ENCODE results near the gene C17orf67. TPM values are rescaled to one million over a fixed set of nuclear protein-coding genes. Genes with fewer than 3 reads are reported as not detected.

The C17orf67 gene
- total RNA-seq, 6 experiments from 2014 or later = 0.31 to 1.1 (median 0.78) TPM

DNA sequence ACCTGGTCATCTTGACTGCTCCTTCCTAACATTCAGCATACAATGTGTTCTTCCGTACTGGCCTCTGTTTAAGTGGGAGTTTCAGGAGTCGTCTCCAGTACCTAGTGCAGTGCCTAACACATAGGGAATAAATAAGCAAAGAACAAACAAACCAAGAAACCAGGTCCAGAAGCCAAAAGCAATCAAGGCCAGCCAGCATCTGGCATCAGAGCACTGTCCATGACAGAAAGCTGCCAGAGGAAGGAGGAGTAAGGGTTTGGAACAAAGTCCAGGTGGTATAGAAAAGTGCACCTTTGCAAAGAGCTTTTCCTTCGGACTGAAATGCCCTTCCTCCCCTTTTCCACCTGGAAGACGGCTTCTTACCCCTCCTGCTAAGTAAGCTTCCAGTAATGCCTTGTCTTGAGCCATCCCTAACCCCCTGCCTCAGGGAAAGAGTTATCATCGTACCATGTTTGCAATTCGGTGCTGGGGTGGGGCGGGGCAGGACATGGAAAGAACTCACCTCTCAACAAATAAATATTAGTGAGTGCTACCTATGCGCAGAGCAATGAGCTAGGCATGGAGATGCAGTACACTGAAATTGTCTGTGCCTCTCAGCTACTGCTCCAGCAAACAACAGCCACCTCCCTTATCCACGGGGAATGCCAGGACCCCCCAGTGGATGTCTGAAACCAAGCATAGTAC, 47.6 kb downstream of the C17orf67 start:
- DNase-seq (no peak), ATAC-seq (no peak)
- H3K4me3 ChIP-seq = no peak overlapping the region
- H3K4me1 ChIP-seq = no peaks in the 10 kb centered on the region
- 78% methylated on average over 8 of the region's 9 CpGs for WGBS (ENCODE audit: insufficient coverage, low coverage, low lambda C conversion rate, missing lambda C conversion rate)
- no peaks in the 10 kb centered on the region for H3K36me3 ChIP-seq
- no peak for TF ChIP-seq POLR2A (IDR thresholded peaks at IDR 0.05)
- TF ChIP-seq, protein P1, sequence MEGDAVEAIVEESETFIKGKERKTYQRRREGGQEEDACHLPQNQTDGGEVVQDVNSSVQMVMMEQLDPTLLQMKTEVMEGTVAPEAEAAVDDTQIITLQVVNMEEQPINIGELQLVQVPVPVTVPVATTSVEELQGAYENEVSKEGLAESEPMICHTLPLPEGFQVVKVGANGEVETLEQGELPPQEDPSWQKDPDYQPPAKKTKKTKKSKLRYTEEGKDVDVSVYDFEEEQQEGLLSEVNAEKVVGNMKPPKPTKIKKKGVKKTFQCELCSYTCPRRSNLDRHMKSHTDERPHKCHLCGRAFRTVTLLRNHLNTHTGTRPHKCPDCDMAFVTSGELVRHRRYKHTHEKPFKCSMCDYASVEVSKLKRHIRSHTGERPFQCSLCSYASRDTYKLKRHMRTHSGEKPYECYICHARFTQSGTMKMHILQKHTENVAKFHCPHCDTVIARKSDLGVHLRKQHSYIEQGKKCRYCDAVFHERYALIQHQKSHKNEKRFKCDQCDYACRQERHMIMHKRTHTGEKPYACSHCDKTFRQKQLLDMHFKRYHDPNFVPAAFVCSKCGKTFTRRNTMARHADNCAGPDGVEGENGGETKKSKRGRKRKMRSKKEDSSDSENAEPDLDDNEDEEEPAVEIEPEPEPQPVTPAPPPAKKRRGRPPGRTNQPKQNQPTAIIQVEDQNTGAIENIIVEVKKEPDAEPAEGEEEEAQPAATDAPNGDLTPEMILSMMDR (IDR thresholded peaks at IDR 0.05) = no peak
- no peaks in the 10 kb centered on the region for H3K9me3 ChIP-seq
- H3K27ac ChIP-seq = no peak overlapping the region
- H3K27me3 ChIP-seq = no peaks in the 10 kb centered on the region
- intact Hi-C loops (cut with DNase I) = no loop called here

DNA sequence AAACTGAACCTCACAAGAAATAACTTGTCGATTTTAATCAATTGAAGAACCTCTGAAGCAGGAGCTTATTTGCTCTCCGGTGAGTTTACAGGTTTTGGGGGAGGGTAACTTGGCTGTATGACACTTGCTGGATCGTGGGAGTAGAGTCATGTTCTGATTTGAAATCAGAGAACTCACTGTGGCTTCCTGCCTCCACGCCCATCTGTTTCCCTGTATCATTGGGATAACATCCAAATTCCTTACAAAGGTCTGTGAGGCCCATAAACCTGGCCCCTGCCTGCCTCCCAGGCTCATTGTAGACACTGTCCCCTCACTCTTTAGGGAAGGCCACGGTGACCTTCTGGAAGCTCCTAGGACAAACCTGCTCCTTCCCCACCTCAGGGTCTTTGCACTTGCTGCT, 48.3 kb downstream of the C17orf67 start:
- H3K36me3 ChIP-seq = no peaks in the 10 kb centered on the region
- H3K4me3 ChIP-seq = no peak overlapping the region
- H3K27me3 ChIP-seq = no peaks in the 10 kb centered on the region
- TF ChIP-seq, protein P1 (IDR thresholded peaks at IDR 0.05) = no peak
- no peak for TF ChIP-seq POLR2A (IDR thresholded peaks at IDR 0.05)
- intact Hi-C loops (cut with DNase I) = no loop called here
- no peak overlapping the region for H3K27ac ChIP-seq
- 82% methylated on average over 4 of the region's 5 CpGs for WGBS (ENCODE audit: insufficient coverage, low coverage, low lambda C conversion rate, missing lambda C conversion rate)
- DNase-seq (no peak), ATAC-seq (no peak)
- no peaks in the 10 kb centered on the region for H3K9me3 ChIP-seq
- no peaks in the 10 kb centered on the region for H3K4me1 ChIP-seq

DNA sequence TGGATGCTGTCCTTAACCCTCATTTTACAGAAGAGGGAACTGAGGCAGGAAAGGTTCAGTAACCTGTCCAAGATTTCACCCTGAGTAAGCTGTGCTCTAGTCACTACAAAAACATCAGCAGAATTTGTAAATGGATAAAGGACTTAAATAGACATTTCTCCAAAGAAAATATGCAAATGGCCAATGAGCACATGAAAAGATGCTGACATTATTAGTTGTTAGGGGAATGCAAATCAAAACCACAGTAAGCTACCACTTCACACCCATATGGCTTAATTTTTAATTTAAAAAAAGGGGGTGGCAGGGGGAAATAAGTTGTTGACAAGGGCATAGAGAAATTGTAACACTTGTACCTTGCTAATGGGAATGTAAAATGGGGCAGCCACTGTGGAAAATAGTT, 51.4 kb downstream of the C17orf67 start:
- Histone ChIP-seq H3K27ac (no peak overlapping the region), H3K9me3 (no peaks in the 10 kb centered on the region), H3K4me3 (no peak overlapping the region), H3K4me1 (peaks cover 0 to 4% (median 0%) of the 10 kb centered on the region in 4 donors), H3K27me3 (no peaks in the 10 kb centered on the region), H3K36me3 (no peaks in the 10 kb centered on the region)
- no peak for ATAC-seq
- intact Hi-C loops (cut with DNase I) = no loop called here
- DNase-seq = no peak
- TF ChIP-seq POLR2A (IDR thresholded peaks at IDR 0.05) = no peak
- TF ChIP-seq, protein P1 (IDR thresholded peaks at IDR 0.05) = no peak

DNA sequence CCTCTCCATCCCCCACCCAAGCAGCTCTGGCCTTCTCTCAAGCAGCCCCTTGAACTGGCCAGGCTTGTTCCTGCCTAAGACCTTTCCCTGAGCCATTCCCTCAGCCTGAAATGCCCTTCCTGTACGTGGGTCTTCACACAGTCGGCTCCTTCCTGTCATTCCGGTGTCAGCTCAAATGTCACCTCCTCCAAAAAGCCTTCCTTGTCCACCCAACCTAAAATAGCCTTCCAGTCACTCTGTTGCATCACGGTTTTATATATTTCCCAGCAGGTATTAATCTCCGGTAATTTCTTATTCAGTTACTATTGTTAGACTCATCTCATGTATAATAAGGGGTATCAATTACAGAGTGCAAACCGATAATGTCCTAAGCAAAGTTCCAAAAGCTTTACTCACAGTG, 51.8 kb downstream of the C17orf67 start:
- WGBS (ENCODE audit: insufficient coverage, low coverage, low lambda C conversion rate, missing lambda C conversion rate) = 56% methylated on average over 6 of the region's 6 CpGs
- intact Hi-C loops (cut with DNase I) = no loop called here
- ATAC-seq (no peak), DNase-seq (no peak)
- H3K36me3 ChIP-seq = no peaks in the 10 kb centered on the region
- no peak overlapping the region for H3K4me3 ChIP-seq
- TF ChIP-seq POLR2A (IDR thresholded peaks at IDR 0.05) = no peak
- TF ChIP-seq, protein P1 (IDR thresholded peaks at IDR 0.05) = no peak
- peaks cover 0 to 4% (median 0%) of the 10 kb centered on the region in 4 donors for H3K4me1 ChIP-seq
- no peaks in the 10 kb centered on the region for H3K27me3 ChIP-seq
- H3K9me3 ChIP-seq = no peaks in the 10 kb centered on the region
- H3K27ac ChIP-seq = no peak overlapping the region
